Coronary artery (tissue), 2 donors: ENCODE results near the gene COL9A1.

Source experiments
- DNase-seq: peaks from one replicate; pipeline ENCODE4 v3.0.0-alpha.2; 2017; ENCODE audit warnings: low spot score
- H3K27ac ChIP-seq, 2 donors: fragments of 200-600 bp; sonication (generic); one replicate each; pipeline ENCODE4 v1.5.1; 2016 to 2019
- H3K4me3 ChIP-seq: fragments of 200-600 bp; sonication (generic); 2 replicates; pipeline ENCODE4 v1.5.1; 2016; ENCODE audit warnings: mild to moderate bottlenecking, moderate library complexity
- TF ChIP-seq, protein P1 (sequence below): fragments of 200-600 bp; sonication (generic); IDR thresholded peaks from one replicate; pipeline ENCODE4 v1.5.1; 2019; ENCODE audit warnings: antibody characterized with exemption

Gene COL9A1

GRCh38 chr6:70168681-70169377, 134.1 kb downstream of the COL9A1 start:
- no peak overlapping the region for H3K27ac ChIP-seq
- no peak overlapping the region for H3K4me3 ChIP-seq
- no peak for DNase-seq
- TF ChIP-seq, protein P1, sequence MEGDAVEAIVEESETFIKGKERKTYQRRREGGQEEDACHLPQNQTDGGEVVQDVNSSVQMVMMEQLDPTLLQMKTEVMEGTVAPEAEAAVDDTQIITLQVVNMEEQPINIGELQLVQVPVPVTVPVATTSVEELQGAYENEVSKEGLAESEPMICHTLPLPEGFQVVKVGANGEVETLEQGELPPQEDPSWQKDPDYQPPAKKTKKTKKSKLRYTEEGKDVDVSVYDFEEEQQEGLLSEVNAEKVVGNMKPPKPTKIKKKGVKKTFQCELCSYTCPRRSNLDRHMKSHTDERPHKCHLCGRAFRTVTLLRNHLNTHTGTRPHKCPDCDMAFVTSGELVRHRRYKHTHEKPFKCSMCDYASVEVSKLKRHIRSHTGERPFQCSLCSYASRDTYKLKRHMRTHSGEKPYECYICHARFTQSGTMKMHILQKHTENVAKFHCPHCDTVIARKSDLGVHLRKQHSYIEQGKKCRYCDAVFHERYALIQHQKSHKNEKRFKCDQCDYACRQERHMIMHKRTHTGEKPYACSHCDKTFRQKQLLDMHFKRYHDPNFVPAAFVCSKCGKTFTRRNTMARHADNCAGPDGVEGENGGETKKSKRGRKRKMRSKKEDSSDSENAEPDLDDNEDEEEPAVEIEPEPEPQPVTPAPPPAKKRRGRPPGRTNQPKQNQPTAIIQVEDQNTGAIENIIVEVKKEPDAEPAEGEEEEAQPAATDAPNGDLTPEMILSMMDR: no peak
